Hair follicular keratinocyte (primary cell): ENCODE measurements around the gene SLC25A43. TPM values are rescaled to one million over a fixed set of nuclear protein-coding genes. Genes with fewer than 3 reads are reported as not detected.

Source experiments
- total RNA-seq: library from RNA; depleted of rRNA; stranded (reverse); fragments of >200 nt; gene quantifications from 2 replicates; pipeline ENCODE4 v1.2.3, GENCODE V29; 2015

The SLC25A43 gene
- total RNA-seq: 22.6 and 27.7 TPM in 2 replicates

DNA sequence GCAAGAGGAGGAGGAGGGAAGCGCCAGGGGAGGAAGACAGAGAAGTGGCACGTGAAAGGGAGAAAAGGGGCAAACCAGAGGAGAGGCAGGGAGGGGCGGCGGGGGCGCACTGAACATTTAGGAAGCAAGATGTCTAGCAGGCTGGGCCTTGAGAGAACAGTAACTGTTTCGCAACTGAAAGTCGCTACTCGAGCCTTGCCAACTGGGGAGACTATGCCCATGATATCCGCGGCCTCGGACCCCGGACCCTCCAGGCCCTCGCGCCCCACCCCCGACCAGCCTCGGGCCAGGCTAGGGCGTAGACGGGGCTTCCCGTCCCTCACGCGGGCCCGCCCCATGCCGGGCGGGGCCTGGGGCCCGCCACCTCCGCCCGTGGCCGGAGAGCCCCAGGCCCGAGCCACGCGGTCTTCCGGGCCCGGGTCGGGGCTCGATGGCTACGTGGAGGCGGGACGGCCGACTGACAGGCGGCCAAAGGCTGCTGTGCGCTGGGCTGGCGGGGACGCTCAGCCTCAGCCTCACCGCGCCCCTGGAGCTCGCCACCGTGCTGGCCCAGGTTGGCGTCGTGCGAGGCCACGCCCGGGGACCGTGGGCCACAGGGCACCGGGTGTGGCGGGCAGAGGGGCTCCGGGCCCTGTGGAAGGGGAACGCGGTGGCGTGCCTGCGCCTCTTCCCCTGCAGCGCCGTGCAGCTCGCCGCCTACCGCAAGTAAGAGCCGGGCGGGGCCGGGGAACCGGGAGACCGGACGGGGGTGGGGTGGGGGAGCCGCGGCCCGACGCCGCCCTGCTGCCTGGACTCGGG, at the start of gene SLC25A43:
Gene SLC25A43, plus strand, starts transcription at position 363 of the 798 bp plus-strand sequence. Its CDS starts 68 bp downstream, at position 431.

DNA sequence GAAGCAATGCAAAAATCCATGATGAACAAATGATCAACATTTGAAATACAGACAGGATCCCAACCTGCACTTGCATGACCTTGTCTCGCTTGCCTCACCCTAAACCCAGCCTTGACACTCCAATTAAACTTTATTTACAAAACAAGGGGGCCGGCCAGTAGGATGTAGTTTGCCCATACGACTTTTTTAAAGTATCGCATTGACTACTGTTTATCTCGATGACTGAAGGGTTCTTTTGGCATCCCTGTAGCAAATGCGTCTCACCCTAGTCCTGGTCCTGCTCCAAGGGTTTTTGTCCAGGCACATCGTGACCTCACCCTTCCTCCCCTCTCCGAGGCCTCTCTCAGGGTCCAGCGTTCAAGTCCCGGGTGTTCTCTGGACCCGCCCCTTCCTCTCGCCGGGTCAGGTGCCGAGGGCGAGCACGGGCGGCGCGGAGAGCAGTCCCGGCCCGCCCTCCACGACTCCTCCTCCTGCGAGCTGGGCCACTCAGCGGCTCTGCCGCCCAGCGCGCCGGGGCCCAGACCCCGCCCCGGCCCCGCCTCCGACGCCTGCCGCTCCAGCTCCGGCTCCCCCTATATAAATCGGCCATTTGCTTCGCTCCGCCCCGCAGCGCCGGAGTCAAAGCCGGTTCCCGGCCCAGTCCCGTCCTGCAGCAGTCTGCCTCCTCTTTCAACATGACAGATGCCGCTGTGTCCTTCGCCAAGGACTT, 68.9 kb downstream of the SLC25A43 start, which contains the start of gene SLC25A5:
Gene SLC25A5, plus strand, starts transcription at position 603 of the 709 bp plus-strand sequence. Its CDS starts 72 bp downstream, at position 675.

Other genes with a start within 250 kb of the SLC25A43 start
- gene PGRMC1, start 163.1 kb upstream of the SLC25A43 start, total RNA-seq: 82.9 and 111 TPM in 2 replicates
- 647 and 739 TPM in 2 replicates for gene SLC25A5, start 69.1 kb downstream of the SLC25A43 start, total RNA-seq
- gene STEEP1, start 166.1 kb downstream of the SLC25A43 start, total RNA-seq: 13.9 and 22.4 TPM in 2 replicates
- gene UBE2A, start 175.2 kb downstream of the SLC25A43 start, total RNA-seq: 29.8 and 31.2 TPM in 2 replicates
- 5.5 and 10.5 TPM in 2 replicates for gene NKRF, start 207.1 kb downstream of the SLC25A43 start, total RNA-seq